A549 treated with Hydrocortisone at 1 μM for 4 hours (cell line): Measurements from ENCODE around the gene MAP6. TPM values are rescaled to one million over a fixed set of nuclear protein-coding genes. Genes with fewer than 3 reads are reported as not detected.

ENCODE experiments used
- total RNA-seq: library from RNA; stranded (reverse); fragments of 200-300 nt; extraction: Qiagen RNA extraction; gene quantifications from 5 replicates; pipeline ENCODE4 v1.2.3, GENCODE V29; 2022

The MAP6 gene
- total RNA-seq: 1.1 to 2.1 TPM (median 2.1 TPM) in 5 replicates

DNA sequence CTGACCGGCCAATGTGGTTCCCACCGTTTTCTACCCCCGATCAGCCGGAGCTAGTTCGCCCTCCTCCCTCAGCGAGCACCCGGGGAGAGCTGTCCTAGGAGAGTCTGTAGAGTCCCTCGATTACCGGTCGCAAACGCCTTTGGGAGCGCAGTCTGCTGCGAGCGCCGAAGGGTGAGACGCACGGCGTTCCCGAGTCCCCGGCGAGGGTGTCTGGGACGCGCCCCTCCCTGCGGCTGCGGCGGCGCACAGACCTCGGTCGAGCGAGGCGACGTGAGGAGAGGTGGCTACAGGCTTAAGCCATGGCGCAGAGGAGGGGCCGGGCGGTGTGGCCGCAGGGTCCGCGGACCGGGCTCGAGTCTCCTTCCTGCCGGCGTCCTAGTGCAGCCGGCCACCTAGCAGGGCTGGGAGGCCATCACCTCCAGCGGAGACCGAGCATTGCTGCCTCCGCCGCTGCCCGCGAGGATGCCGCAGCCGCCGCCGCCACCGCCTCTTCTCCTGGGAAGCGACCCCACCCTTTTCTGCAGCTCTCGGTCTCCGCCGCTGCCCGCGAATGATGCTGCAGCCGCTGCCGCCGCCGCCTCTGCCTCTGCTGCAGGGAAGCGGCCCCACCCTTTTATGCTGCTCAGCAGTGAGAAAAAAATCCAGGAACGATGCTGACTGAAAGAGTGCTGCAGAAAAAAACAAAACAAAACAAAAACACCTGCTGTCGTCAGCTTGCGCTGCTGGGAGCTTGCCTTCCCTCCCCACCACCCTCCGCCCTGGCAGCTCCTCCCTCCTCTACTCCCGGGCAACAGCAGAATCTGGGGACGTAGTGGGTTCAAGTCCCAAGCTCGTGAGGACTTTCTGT is at the start of gene MAP6:
MAP6 (minus strand) TSS at position 588 of the 847 bp plus-strand sequence. CDS start 669 bp downstream, outside the sequence.

DNA sequence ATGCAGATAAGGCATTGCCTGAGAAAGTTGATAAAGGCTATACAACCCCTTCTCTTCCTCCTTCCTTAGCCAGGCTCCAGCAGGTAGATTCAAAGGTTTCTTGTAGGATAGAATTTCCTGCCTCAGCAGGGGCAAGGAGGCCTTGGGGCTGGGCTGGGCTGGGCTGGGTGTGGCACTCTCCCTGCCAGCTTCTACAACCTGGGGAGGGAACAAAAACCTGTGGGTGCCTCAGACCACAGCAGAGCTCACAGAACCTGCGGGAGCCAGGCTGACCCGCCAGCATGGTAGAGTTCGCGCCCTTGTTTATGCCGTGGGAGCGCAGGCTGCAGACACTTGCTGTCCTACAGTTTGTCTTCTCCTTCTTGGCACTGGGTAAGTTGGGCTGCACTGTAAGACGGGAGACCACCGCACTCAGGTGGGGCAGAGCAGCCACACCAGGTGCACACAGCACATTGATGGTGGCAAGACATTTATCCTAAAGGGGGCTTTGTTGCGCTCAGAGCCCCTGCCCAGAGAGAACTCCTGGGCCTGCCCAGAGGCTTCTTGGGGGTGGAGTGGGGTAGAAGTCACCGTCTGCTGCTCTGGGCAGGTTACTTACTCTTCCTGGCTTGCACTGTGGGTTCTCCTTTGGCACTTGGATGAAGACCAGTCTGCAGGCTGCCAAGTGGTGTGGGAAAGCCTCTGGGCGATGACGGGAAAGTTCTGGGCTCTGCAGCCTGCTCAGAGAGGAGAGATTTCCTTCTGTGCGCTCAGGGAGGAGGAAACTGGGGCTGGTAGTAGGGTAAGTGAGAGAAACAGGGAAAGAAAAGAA is 49.0 kb upstream of the MAP6 start, which contains the start of gene MOGAT2:
MOGAT2 (plus strand) TSS at position 231 of the 811 bp plus-strand sequence; CDS start at position 282, 51 bp downstream.

GRCh38 chr11:75562048-75562835 is 106.6 kb downstream of the MAP6 start, which contains the start of gene SERPINH1:
Gene SERPINH1, plus strand, starts transcription at chr11:75562253. Its CDS starts 4,097 bp downstream, at chr11:75566350.

Other genes with a start within 250 kb of the MAP6 start
- 0.82 to 1.5 TPM (median 0.89 TPM) in 5 replicates for gene KLHL35, start 235.8 kb downstream of the MAP6 start, total RNA-seq
- gene GDPD5, start 143.1 kb downstream of the MAP6 start, total RNA-seq: 11.8 to 15.2 TPM (median 12.6 TPM) in 5 replicates
- 80.0 to 90.3 TPM (median 86.9 TPM) in 5 replicates for gene SERPINH1, start 106.8 kb downstream of the MAP6 start, total RNA-seq
- not detected in 5 replicates for gene MOGAT2, start 48.8 kb upstream of the MAP6 start, total RNA-seq
- gene DGAT2, start 99.7 kb upstream of the MAP6 start, total RNA-seq: 1.2 to 2.1 TPM (median 1.6 TPM) in 5 replicates
- gene UVRAG, start 146.2 kb upstream of the MAP6 start, total RNA-seq: 9.3 to 13.0 TPM (median 10.4 TPM) in 5 replicates